SK-N-SH (cell line): ENCODE data around the gene HELB. TPM values are rescaled to one million over a fixed set of nuclear protein-coding genes. Genes with fewer than 3 reads are reported as not detected.

ENCODE experiments used
- CTCF ChIA-PET: fragments of 300-600, 350-600 bp; formaldehyde crosslinking; extraction: SDS; loops from one replicate; lab custom pipeline; 2021; lab: Yijun Ruan, JAX
- POLR2A ChIA-PET: fragments of 350-600 bp; sonication (Branson Sonifier 250); formaldehyde crosslinking; extraction: SDS; loops from one replicate; lab custom pipeline; 2020; ENCODE audit warnings: antibody characterized with exemption, inconsistent platforms; lab: Yijun Ruan, JAX
- DNase-seq: peaks from one replicate; pipeline ENCODE4 v3.0.0; 2012
- H2AFZ ChIP-seq: fragments of 200-600 bp; sonication (generic); 2 replicates; pipeline ENCODE4 v1.8.1; 2016; ENCODE audit warnings: antibody characterized with exemption, mild to moderate bottlenecking, low read depth
- H3F3A ChIP-seq: fragments of 200-600 bp; sonication (generic); replicated peaks from 2 replicates; pipeline ENCODE3; 2016; ENCODE audit warnings: antibody characterized with exemption, mild to moderate bottlenecking; ENCODE audit not compliant: insufficient read depth
- H3K27ac ChIP-seq, 2 experiments: fragments of 200-500 bp in 1 of 2; fragments of 200-600 bp in 1 of 2; sonication (Bioruptor generic) in 1 of 2; sonication (generic), shearing (Covaris generic) in 1 of 2; 2 replicates each; pipeline versions ENCODE4 v1.5.1 to v1.6.1; 2014 to 2016; ENCODE audit warnings: low read depth in 2 of 2, inconsistent platforms in 1 of 2, low read length in 1 of 2, mild to moderate bottlenecking in 1 of 2, mixed read lengths in 1 of 2
- H3K27me3 ChIP-seq: fragments of 200-600 bp; sonication (generic), shearing (Covaris generic); 2 replicates; pipeline ENCODE4 v1.6.1; 2016; ENCODE audit warnings: mixed run types; ENCODE audit not compliant: insufficient read depth
- H3K36me3 ChIP-seq, 2 experiments: fragments of 200-500 bp in 1 of 2; fragments of 200-600 bp in 1 of 2; sonication (Bioruptor generic) in 1 of 2; sonication (generic) in 1 of 2; replicated peaks in 1 of 2; 2 replicates each; pipeline versions ENCODE3 to v1.5.1; 2014 to 2016; ENCODE audit warnings: low read length in 1 of 2, mild to moderate bottlenecking in 1 of 2; ENCODE audit not compliant: insufficient read depth in 2 of 2, control insufficient read depth in 1 of 2
- H3K4me1 ChIP-seq, 2 experiments: fragments of 200-500 bp in 1 of 2; fragments of 200-600 bp in 1 of 2; sonication (Bioruptor generic) in 1 of 2; sonication (generic), shearing (Covaris generic) in 1 of 2; 2 replicates each; pipeline versions ENCODE4 v1.5.1 to v1.6.1; 2014 to 2016; ENCODE audit warnings: low read depth in 1 of 2, low read length in 1 of 2, mixed run types in 1 of 2; ENCODE audit not compliant: insufficient read depth in 2 of 2, control insufficient read depth in 1 of 2
- H3K4me2 ChIP-seq: fragments of 200-600 bp; sonication (generic), shearing (Covaris generic); 2 replicates; pipeline ENCODE4 v1.6.1; 2017; ENCODE audit warnings: mixed run types
- H3K4me3 ChIP-seq, 2 experiments: fragments of 200-500 bp in 1 of 2; fragments of 200-600 bp in 1 of 2; sonication (Bioruptor generic) in 1 of 2; sonication (generic), shearing (Covaris generic) in 1 of 2; 2 replicates each; pipeline versions ENCODE4 v1.5.1 to v1.8.1; 2014 to 2016; ENCODE audit warnings: low read depth in 2 of 2, inconsistent platforms in 1 of 2, low read length in 1 of 2, mild to moderate bottlenecking in 1 of 2, mixed read lengths in 1 of 2, moderate library complexity in 1 of 2
- H3K79me2 ChIP-seq: fragments of 200-600 bp; sonication (generic); 2 replicates; pipeline ENCODE4 v1.8.1; 2017; ENCODE audit warnings: mild to moderate bottlenecking; ENCODE audit not compliant: insufficient read depth
- H3K9ac ChIP-seq: fragments of 200-600 bp; sonication (generic); 2 replicates; pipeline ENCODE4 v1.6.1; 2017; ENCODE audit warnings: mixed run types
- H3K9me2 ChIP-seq: fragments of 200-600 bp; sonication (generic); 2 replicates; pipeline ENCODE4 v1.6.1; 2017; ENCODE audit warnings: mixed run types
- H3K9me3 ChIP-seq: fragments of 200-600 bp; sonication (generic); 2 replicates; pipeline ENCODE4 v1.6.1; 2017; ENCODE audit warnings: mixed run types, mild to moderate bottlenecking, moderate library complexity
- H4K20me1 ChIP-seq: fragments of 200-600 bp; sonication (generic); 2 replicates; pipeline ENCODE4 v1.6.1; 2017; ENCODE audit warnings: mild to moderate bottlenecking, mixed run types; ENCODE audit not compliant: insufficient read depth
- ELF1 ChIP-seq: IDR thresholded peaks from 2 replicates; pipeline ENCODE4 v1.4.0; 2012
- EZH2phosphoT487 ChIP-seq: fragments of 200-600 bp; sonication (generic); IDR thresholded peaks from 2 replicates; pipeline ENCODE4 v1.6.1; 2017; ENCODE audit warnings: low read depth, mixed run types, mild to moderate bottlenecking, antibody characterized with exemption, moderate library complexity, borderline replicate concordance
- FOSL2 ChIP-seq: IDR thresholded peaks from 2 replicates; pipeline ENCODE4 v1.4.0; 2012; ENCODE audit warnings: low read depth, mild to moderate bottlenecking, moderate library complexity, borderline replicate concordance
- FOXJ3 ChIP-seq: sonication (generic); formaldehyde crosslinking; IDR thresholded peaks from 2 replicates; pipeline ENCODE4 v1.5.1; 2020; ENCODE audit warnings: mild to moderate bottlenecking, missing genetic modification reagents
- GATA2 ChIP-seq: sonication (generic); formaldehyde crosslinking; IDR thresholded peaks from 2 replicates; pipeline ENCODE4 v1.5.0; 2020; ENCODE audit warnings: mild to moderate bottlenecking, missing genetic modification reagents
- IRF3 ChIP-seq: fragments of 150-350 bp; IDR thresholded peaks from 2 replicates; pipeline ENCODE4 v1.6.1; 2016; ENCODE audit warnings: mild to moderate bottlenecking, low read depth, low read length
- MAX ChIP-seq: IDR thresholded peaks from 2 replicates; pipeline ENCODE4 v1.4.0; 2012; ENCODE audit warnings: low read depth
- MEF2A ChIP-seq: IDR thresholded peaks from 2 replicates; pipeline ENCODE4 v1.4.0; 2012; ENCODE audit warnings: low read depth, borderline replicate concordance
- NFIC ChIP-seq: IDR thresholded peaks from 2 replicates; pipeline ENCODE4 v1.4.0; 2012; ENCODE audit warnings: borderline replicate concordance
- PBX3 ChIP-seq: IDR thresholded peaks from 2 replicates; pipeline ENCODE4; 2012
- POLR2AphosphoS5 ChIP-seq: IDR thresholded peaks from 2 replicates; pipeline ENCODE4 v1.6.1; 2012; ENCODE audit warnings: low read depth, low read length
- RCOR1 ChIP-seq: fragments of 150-350 bp; IDR thresholded peaks from 2 replicates; pipeline ENCODE4 v1.6.1; 2017; ENCODE audit warnings: antibody characterized with exemption, low read length
- RFX5 ChIP-seq: IDR thresholded peaks from 2 replicates; pipeline ENCODE4 v1.6.1; 2012; ENCODE audit warnings: mild to moderate bottlenecking, improper control_type of control experiment, low read length
- SIN3A ChIP-seq: IDR thresholded peaks from 2 replicates; pipeline ENCODE4 v1.6.1; 2012; ENCODE audit warnings: low read depth, mild to moderate bottlenecking, low read length, moderate library complexity, borderline replicate concordance
- TAF1 ChIP-seq: IDR thresholded peaks from 2 replicates; pipeline ENCODE4 v1.6.1; 2012; ENCODE audit warnings: low read depth, mild to moderate bottlenecking, low read length, moderate library complexity, borderline replicate concordance
- USF1 ChIP-seq: IDR thresholded peaks from 2 replicates; pipeline ENCODE4 v1.4.0; 2012; ENCODE audit warnings: low read depth, borderline replicate concordance
- WGBS: methylation state at CpG from one replicate; pipeline ENCODE4 v1.1.6; 2017; ENCODE audit warnings: low lambda C conversion rate; 5-methylcytosine and 5-hydroxymethylcytosine counted together
- polyA plus RNA-seq, 3 experiments: library from polyadenylated mRNA; depleted of rRNA; stranded (reverse); fragments of >200 nt; gene quantifications; 2 replicates each; pipeline ENCODE4 v1.2.3, GENCODE V29; 2012

HELB gene
- polyA plus RNA-seq, 1 of the 3 experiments (the other 2 are of a cell fraction): 0.38 TPM

GRCh38 chr12:66268562-66268961 lies 33.7 kb upstream of the HELB start:
- H3K4me2 ChIP-seq: no peak overlapping the region
- H3F3A ChIP-seq: no peaks in the 10 kb centered on the region
- ChIA-PET CTCF (interaction anchor here (1.8 kb wide), 1 partner anchor 16 kb away, joined by 8 read pairs; no protein-coding TSS in a partner anchor), POLR2A (no interaction called here)
- H2AFZ ChIP-seq: 0 out of 2 replicates have a peak overlapping the region, but pooled peaks have one; percentile 20
- H3K79me2 ChIP-seq: no peaks in the 10 kb centered on the region
- H3K9me3 ChIP-seq: no peaks in the 10 kb centered on the region
- no peaks in the 10 kb centered on the region; the same call in 1 of the 2 replicates for H3K27me3 ChIP-seq
- H3K27ac ChIP-seq: no peak overlapping the region
- no peaks in the 10 kb centered on the region for H3K36me3 ChIP-seq
- H4K20me1 ChIP-seq: no peaks in the 10 kb centered on the region
- DNase-seq: no peak
- H3K9ac ChIP-seq: no peak overlapping the region
- H3K4me3 ChIP-seq: no peak overlapping the region
- H3K4me1 ChIP-seq: no peaks in the 10 kb centered on the region; a peak in 1 of 4 replicates
- no peaks in the 10 kb centered on the region for H3K9me2 ChIP-seq
- 41% methylated on average over 3 of the region's 3 CpGs for WGBS
- TF ChIP-seq IRF3: no peak
- TF ChIP-seq USF1: no peak
- TF ChIP-seq, all 33 proteins: peak for 0

DNA sequence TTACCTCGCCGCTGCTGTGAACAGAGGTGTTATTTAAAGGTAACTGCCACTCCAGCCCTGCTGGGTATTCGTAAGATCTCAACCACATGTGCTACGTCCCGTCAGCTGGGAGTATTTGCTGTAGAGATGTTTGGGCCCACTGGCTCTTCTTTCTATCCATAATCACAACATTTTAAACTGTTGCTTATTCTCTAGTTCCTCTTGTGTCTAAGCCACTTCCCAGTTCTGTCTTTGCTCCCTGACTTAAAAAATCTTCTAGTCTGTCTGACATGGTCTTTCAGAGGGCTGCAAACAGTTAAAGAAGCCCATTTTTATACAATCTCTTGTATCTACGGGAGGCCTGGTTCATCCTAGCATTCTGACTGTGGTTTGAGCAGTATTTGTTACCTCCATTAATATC lies 33.2 kb upstream of the HELB start:
- H2AFZ ChIP-seq: no peak overlapping the region; the same call in 1 of the 2 replicates
- 58% methylated on average over 6 of the region's 6 CpGs for WGBS

DNA sequence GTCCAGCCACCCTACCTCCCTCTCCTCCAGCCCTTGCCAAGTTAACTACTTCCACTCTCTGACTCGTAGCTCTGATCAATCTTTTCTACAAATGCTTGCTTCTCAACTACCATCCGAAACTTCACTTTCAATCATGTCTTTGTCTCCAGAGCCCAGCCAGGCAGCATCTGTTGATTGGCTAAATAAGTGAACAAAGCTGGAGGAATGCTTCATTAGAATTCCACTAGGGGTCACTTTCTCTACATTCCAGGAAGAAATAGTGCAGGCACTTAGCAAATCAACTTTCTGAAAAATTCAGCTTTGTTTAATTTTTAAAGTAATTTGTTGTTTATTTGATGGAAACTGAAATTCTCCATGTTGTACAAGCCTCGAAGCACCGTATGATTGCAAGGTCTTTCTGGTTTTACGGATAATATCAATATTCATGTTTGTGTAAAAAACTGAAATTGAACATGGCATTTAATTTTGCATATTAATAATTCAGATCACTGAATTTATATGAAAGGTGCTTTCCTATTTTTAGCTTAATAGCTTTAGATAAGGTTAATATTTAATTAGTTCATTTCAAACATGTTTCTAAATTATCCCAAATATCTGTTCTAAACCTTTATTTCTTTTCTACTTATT lies 32.4 kb upstream of the HELB start:
- Histone ChIP-seq H3K27ac (no peak overlapping the region), H3K4me2 (no peak overlapping the region), H3K4me1 (no peaks in the 10 kb centered on the region; a peak in 1 of 4 replicates), H3K36me3 (no peaks in the 10 kb centered on the region), H4K20me1 (no peaks in the 10 kb centered on the region), H3F3A (no peaks in the 10 kb centered on the region), H3K79me2 (no peaks in the 10 kb centered on the region), H3K9ac (no peak overlapping the region), H3K27me3 (no peaks in the 10 kb centered on the region; the same call in 1 of the 2 replicates), H2AFZ (no peak overlapping the region; the same call in 1 of the 2 replicates), H3K9me3 (no peaks in the 10 kb centered on the region), H3K4me3 (no peak overlapping the region), H3K9me2 (no peaks in the 10 kb centered on the region)
- ChIA-PET CTCF (interaction anchor here (0.6 to 3.3 kb wide), 28 partner anchors 10 to 439 kb away, joined by 3 to 36 read pairs (median 5); partner anchors contain the start of genes HELB and TMBIM4), POLR2A (no interaction called here)
- DNase-seq: peak; percentile 45
- WGBS: 32% methylated on average over 5 of the region's 5 CpGs
- TF ChIP-seq EZH2phosphoT487 (no peak), TAF1 (no peak), ELF1 (no peak), MAX (no peak), FOSL2 (no peak), FOXJ3 (CRISPR knock-in tag) (no peak), MEF2A (no peak), PBX3 (peak; percentile 27), POLR2AphosphoS5 (no peak), GATA2 (CRISPR knock-in tag) (no peak), RCOR1 (no peak), RFX5 (0 out of 2 replicates have a peak, but pooled peaks have one; percentile 17)

More for the DNA sequence above, 33.2 kb upstream of the HELB start:
- Histone ChIP-seq H3K9me3 (no peaks in the 10 kb centered on the region), H3K4me2 (no peak overlapping the region), H3K9me2 (no peaks in the 10 kb centered on the region), H4K20me1 (no peaks in the 10 kb centered on the region), H3K27ac (no peak overlapping the region), H3K4me1 (no peaks in the 10 kb centered on the region; a peak in 1 of 4 replicates), H3K27me3 (no peaks in the 10 kb centered on the region; the same call in 1 of the 2 replicates)
- DNase-seq: no peak
- POLR2A ChIA-PET: no interaction called here
- TF ChIP-seq MAX (no peak), NFIC (no peak), SIN3A (no peak)
- TF ChIP-seq, all 33 proteins: peak for 0
- CTCF ChIA-PET: interaction anchor here (0.9 to 3.3 kb wide), 21 partner anchors 11 to 440 kb away, joined by 3 to 36 read pairs (median 5); partner anchors contain the start of gene TMBIM4
- Histone ChIP-seq H3F3A (no peaks in the 10 kb centered on the region), H3K4me3 (no peak overlapping the region), H3K9ac (no peak overlapping the region), H3K79me2 (no peaks in the 10 kb centered on the region), H3K36me3 (no peaks in the 10 kb centered on the region)
